ENCODE data around the gene LRRC75B.
"Not testable (repeated sequence)": the region's sequence is repeated elsewhere in the genome, so short reads cannot be mapped to it uniquely, and the experiment has no call there.

The LRRC75B gene, protein sequence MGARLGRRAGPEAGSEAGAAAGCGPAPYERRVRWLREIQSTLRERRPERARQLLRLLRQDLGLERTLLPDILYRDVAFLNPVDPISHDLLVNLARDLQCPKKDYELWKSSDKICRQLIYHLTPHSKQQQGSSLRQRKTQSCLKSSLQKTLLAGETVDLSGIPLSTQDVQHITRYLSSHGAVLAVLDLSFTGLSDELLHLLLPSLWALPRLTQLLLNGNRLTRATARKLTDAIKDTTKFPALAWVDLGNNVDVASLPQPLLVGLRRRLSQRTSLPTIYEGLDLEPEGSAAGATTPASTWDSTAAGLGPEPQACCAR

GRCh38 chr22:24592851-24593558 is at the start of gene LRRC75B:
LRRC75B (minus strand) TSS chr22:24593073; CDS start chr22:24593039, 34 bp downstream.
- no peak for DNase-seq (ENCODE audit: low read depth, low spot score)

- not testable (repeated sequence) for DNase-seq (ENCODE audit: low read depth, low spot score)
Measured at GRCh38 chr22:24642307-24642706, 49.4 kb upstream of the LRRC75B start.

DNA sequence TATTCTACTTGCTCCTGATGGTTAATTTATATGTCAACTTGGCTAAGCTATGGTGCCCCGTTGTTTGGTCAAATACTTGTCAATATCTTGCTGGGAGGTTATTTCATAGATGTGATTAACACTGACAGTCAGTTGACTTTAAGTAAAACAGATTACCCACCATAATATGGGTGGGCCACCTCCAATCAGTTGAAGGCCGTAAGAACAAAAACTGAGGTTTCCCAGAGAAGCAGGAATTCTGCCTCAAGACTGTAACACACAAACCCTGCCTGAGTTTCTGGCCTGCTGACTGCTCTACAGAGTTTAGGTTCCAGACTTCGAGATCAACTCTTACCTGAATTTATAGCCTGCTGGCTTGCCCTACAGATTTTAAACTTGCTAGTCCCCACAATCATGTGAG is 43.6 kb upstream of the LRRC75B start:
- not testable (repeated sequence) for DNase-seq (ENCODE audit: low read depth, low spot score)

DNA sequence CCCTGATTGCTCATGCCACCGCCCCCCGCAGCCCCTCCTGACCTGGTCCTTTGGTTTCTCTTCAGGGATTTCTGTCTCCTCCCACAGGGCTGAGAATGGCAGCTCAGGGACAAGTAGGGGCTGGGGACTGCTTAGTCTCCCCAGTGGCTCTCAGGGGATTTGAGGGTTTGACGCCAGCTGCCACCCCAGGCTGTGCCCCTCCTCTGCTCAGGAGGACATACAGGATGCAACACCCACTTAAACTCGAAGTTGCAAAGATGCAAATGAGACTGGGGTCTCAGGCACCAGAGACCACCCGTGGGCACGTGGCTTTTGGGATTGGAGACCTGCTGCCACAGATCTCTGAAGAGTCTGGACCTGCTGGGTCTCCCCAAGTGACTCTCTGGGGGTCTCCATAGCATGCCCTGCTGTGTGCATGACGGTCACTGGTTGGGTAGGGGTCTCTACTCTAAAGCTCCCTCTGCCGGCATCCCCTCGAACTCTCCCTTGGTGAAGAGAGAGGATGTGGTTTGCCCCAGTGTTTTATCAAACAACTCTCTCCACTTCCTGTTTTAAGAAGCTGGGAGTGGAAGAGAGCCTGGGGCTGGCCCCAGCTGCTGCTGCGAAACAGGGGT is 42.0 kb upstream of the LRRC75B start:
- DNase-seq (ENCODE audit: low read depth, low spot score), result not testable (repeated sequence)

- not testable (repeated sequence) for DNase-seq (ENCODE audit: low read depth, low spot score)
Measured at GRCh38 chr22:24633231-24634023, 40.6 kb upstream of the LRRC75B start.

DNA sequence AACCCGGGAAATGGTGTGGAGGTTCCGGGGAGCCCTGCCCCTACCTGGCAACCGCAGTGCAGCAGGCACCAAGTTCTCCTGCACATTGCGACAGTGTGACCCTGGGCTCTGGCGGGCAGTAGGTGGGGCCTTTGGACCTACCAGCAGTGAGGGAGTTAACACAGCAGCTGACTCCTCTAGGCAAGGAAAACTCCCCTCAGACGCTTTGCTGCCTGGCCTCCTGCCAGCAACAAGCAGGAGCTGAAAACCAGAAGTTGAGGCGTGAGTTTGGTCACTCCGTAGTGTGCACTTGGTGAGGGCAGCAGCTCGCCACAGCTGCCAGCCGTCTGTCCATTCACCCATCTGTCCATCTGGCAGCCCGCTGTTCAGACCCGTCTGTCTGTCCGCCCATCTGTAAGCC is 39.8 kb upstream of the LRRC75B start:
- not testable (repeated sequence) for DNase-seq (ENCODE audit: low read depth, low spot score)

- not testable (repeated sequence) for DNase-seq (ENCODE audit: low read depth, low spot score)
Measured at GRCh38 chr22:24631430-24632122, 38.7 kb upstream of the LRRC75B start.

DNA sequence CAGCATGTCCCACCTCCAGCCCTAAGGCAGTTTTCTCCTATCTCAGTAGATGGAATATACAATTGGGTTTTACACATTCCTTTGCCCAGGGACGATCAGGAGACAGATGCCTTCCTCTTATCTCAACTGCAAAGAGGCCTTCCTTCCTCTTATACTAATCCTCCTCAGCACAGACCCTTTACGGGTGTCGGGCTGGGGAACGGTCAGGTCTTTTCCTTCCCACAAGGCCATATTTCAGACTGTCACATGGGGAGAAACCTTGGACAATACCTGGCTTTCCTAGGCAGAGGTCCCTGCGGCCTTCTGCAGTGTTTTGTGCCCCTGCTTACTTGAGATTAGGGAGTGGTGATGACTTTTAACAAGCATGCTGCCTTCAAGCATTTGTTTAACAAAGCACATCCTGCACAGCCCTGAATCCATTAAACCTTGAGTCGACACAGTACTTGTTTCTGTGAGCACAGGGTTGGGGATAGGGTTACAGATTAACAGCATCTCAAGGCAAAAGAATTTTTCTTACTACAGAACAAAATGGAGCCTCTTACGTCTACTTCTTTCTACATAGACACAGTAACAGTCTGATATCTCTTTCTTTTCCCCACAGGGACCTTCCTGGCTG is 38.0 kb upstream of the LRRC75B start:
- DNase-seq (ENCODE audit: low read depth, low spot score), result not testable (repeated sequence)

DNA sequence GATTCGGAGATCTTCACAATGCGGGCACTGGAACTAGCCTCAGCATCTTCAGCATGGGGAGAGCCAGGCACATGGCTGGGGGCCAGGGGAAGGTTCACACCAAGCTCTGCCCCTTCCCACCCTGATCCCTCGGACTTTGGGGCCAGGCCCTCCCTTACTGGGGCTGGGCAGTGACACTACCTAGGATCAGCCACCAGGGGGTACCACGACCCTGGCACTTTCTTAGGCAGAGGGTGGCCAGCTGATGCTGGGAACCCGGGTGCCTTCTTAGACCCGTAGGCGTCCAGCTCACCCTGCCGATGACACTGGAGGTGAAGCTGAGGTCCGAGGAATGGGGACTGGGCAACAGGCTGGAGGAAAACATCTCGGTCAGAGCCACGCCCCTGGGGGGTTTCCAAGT is 36.2 kb upstream of the LRRC75B start:
- not testable (repeated sequence) for DNase-seq (ENCODE audit: low read depth, low spot score)

GRCh38 chr22:24627911-24628310 is 35.0 kb upstream of the LRRC75B start:
- not testable (repeated sequence) for DNase-seq (ENCODE audit: low read depth, low spot score)

GRCh38 chr22:24622596-24622995 is 29.7 kb upstream of the LRRC75B start:
- DNase-seq (ENCODE audit: low read depth, low spot score), result not testable (repeated sequence)

- not testable (repeated sequence) for DNase-seq (ENCODE audit: low read depth, low spot score)
Measured at GRCh38 chr22:24621244-24621643, 28.4 kb upstream of the LRRC75B start.

- DNase-seq (ENCODE audit: low read depth, low spot score), result not testable (repeated sequence)
Measured at GRCh38 chr22:24614794-24615193, 21.9 kb upstream of the LRRC75B start.

DNA sequence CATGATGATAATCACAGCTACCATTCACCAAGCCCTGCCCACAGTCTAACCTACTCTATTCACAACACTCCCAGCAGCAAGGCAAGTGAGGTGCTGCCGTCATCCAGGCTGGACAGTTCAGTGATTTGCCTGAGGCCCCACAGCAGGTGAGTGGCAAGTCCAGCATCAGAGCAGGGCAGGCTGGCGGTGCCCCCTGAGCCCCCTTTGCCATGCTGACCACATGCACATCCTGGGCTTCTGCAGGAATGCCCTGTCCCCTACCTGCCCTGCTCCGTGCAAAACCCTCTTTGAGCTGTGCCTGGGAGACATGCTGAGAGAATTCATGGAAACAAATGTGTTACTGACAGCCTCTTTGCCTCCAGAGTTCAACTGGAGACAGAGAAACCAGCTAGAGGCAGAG is 17.0 kb upstream of the LRRC75B start:
- not testable (repeated sequence) for DNase-seq (ENCODE audit: low read depth, low spot score)

- DNase-seq (ENCODE audit: low read depth, low spot score), result not testable (repeated sequence)
Measured at GRCh38 chr22:24608327-24608726, 15.5 kb upstream of the LRRC75B start.

DNA sequence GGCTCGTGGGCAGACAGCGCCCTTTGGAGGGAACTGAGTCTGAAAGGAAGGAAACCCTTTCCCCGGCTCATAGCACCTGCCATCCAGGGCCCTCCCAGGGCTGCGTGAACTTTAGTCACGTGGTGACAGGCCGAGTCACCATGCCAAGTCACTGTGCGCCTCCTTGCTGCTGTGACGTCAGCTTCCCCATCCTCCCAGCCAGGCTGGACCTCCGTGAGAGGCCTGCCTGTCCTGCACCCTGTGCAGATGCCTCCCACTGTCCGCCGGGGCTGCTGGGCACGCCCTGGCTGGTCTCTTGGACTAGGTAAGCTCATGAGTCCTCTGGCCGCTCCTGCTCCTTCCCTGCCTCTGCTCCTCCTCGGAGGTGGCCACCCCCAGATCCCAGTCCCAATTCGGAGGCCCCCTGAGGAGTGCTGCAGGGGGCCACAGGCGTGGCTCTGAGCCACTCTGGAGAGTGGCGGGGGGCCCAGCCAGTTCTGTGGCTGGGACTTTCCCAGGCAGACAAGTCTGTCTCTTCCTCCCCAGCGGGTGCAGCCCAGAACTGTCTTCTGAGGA is 14.6 kb upstream of the LRRC75B start:
- DNase-seq (ENCODE audit: low read depth, low spot score), result peak; percentile 10

- DNase-seq (ENCODE audit: low read depth, low spot score), result not testable (repeated sequence)
Measured at GRCh38 chr22:24606340-24606739, 13.5 kb upstream of the LRRC75B start.

GRCh38 chr22:24603770-24604629 is 11.1 kb upstream of the LRRC75B start:
- not testable (repeated sequence) for DNase-seq (ENCODE audit: low read depth, low spot score)

Measured in activated naive CD8-positive, alpha-beta T cell treated with anti-CD3 and anti-CD28 coated beads, Interleukin-2, amount 50 U/mL, for 16 hours (primary cell).